ENCODE data around the gene SLC27A2. TPM values are rescaled to one million over a fixed set of nuclear protein-coding genes. Genes with fewer than 3 reads are reported as not detected.
"Not testable (repeated sequence)": the region's sequence is repeated elsewhere in the genome, so short reads cannot be mapped to it uniquely, and the experiment has no call there.

SLC27A2 gene
- polyA plus RNA-seq (2013, experiment 1 of 2), result 2.2 TPM
- 2.0 TPM for polyA plus RNA-seq (2013, experiment 2 of 2)

DNA sequence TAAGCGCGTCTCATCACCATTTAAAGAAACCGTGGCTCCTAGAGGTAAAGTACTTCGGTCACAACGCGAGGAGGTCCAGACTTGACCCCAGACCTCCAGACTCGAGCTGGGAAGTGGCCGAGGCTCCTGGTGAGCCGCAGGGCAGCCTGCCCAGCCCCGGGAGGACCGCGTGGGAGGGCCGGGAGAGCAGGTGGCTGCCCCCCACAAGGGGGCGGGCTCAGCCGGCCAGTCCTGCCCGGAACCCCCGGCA, at the start of gene SLC27A2:
TSS of gene SLC27A2 (plus strand) at position 228 of the 250 bp plus-strand sequence. CDS start 232 bp downstream, outside the sequence.
- H4K8ac ChIP-seq (ENCODE audit: low read depth, low read length), result peak within 1 kb of the TSS; percentile 66
- peaks cover 5 to 56% (median 28%) of the 10 kb centered on the region in 3 experiments for H3K27me3 ChIP-seq (ENCODE audit: control insufficient read depth in 3 of 3, insufficient read depth in 3 of 3, low read depth in 1 of 3, low read length in 3 of 3)
- no peak within 1 kb of the TSS for H3K4ac ChIP-seq (ENCODE audit: low read length)
- H3K14ac ChIP-seq (ENCODE audit: low read length), result peak within 1 kb of the TSS; percentile 60
- no CpG with 5 or more reads among the region's 17 CpGs for WGBS, 2 donors (ENCODE audit: extremely low coverage in 2 of 2, insufficient read length in 2 of 2, insufficient replicate concordance in 1 of 2)
- H3K27ac ChIP-seq (replicated peaks; ENCODE audit: low read length), result no peak within 1 kb of the TSS
- peak within 1 kb of the TSS; percentile 96 for H2BK12ac ChIP-seq (ENCODE audit: low read length)
- H3K9me3 ChIP-seq (replicated peaks in 1 of 2; ENCODE audit: control insufficient read depth in 2 of 2, insufficient read depth in 1 of 2, low read depth in 1 of 2, low read length in 2 of 2), result no peaks in the 10 kb centered on the region
- H3K36me3 ChIP-seq (replicated peaks in 1 of 2; ENCODE audit: control insufficient read depth in 2 of 2, insufficient read depth in 2 of 2, low read length in 2 of 2), result no peaks in the 10 kb centered on the region
- H3K9ac ChIP-seq (ENCODE audit: low read depth, low read length, poor library complexity), result peak within 1 kb of the TSS; percentile 75
- H3K18ac ChIP-seq (ENCODE audit: low read length), result peak within 1 kb of the TSS; percentile 93
- H2BK5ac ChIP-seq (ENCODE audit: low read length), result no peak within 1 kb of the TSS
- DNase-seq (ENCODE audit: low spot score), result no peak
- H3K23ac ChIP-seq (ENCODE audit: low read depth, low read length, poor library complexity), result peak within 1 kb of the TSS; percentile 86
- H2BK15ac ChIP-seq (ENCODE audit: low read length), result peak within 1 kb of the TSS; percentile 84
- peak within 1 kb of the TSS; percentile 50 to 78 for H3K4me3 ChIP-seq (ENCODE audit: low read length in 2 of 2)
- H2BK120ac ChIP-seq (ENCODE audit: low read depth, low read length), result no peak within 1 kb of the TSS
- peak within 1 kb of the TSS; percentile 98 for H2AFZ ChIP-seq (ENCODE audit: low read length)
- peaks cover 1% of the 10 kb centered on the region for H3K79me1 ChIP-seq (ENCODE audit: low read depth, low read length)
- no peak within 1 kb of the TSS for H2AK5ac ChIP-seq (ENCODE audit: low read depth, low read length)
- peaks cover 3 to 6% of the 10 kb centered on the region in 2 donors for H3K4me1 ChIP-seq (ENCODE audit: control insufficient read depth in 2 of 2, insufficient read depth in 1 of 2, low read depth in 1 of 2, low read length in 2 of 2)
- no peak within 1 kb of the TSS for H4K91ac ChIP-seq (ENCODE audit: low read depth, low read length, poor library complexity)
- H3K4me2 ChIP-seq (ENCODE audit: insufficient read depth, low read length, poor library complexity, severe bottlenecking), result peak within 1 kb of the TSS; percentile 100

DNA sequence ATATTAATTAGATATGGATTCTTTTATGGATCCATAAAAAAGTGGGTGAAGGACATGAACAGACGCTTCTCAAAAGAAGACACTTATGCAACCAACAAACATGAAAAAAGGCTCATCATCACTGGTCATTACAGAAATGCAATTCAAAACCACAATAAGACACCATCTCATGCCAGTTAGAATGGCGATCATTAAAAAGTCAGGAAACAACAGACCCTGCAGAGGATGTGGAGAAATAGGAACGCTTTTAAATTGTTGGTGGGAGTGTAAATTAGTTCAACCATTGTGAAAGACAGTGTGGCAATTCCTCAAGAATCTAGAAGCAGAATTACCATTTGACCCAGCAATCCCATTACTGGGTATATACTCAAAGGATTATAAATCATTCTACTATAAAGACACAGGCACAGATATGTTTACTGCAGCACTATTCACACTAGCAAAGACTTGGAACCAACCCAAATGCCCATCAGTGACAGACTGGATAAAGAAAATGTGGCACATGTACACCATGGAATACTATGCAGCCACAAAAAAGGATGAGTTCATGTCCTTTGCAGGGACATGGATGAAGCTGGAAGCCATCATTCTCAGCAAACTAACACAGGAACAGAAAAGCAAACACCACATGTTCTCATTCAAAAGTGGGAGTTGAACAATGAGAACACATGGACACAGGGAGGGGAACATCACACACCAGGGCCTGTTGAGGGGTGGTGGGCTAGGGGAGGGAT, 49.6 kb upstream of the SLC27A2 start:
- WGBS, 2 donors (ENCODE audit: extremely low coverage in 2 of 2, insufficient read length in 2 of 2, insufficient replicate concordance in 1 of 2), result no CpG with 5 or more reads among the region's 3 CpGs
- not testable (repeated sequence) for H2BK120ac ChIP-seq (ENCODE audit: low read depth, low read length); H3K4ac ChIP-seq (ENCODE audit: low read length); H4K91ac ChIP-seq (ENCODE audit: low read depth, low read length, poor library complexity); H3K36me3 ChIP-seq (replicated peaks in 1 of 2; ENCODE audit: control insufficient read depth in 2 of 2, insufficient read depth in 2 of 2, low read length in 2 of 2); H2AFZ ChIP-seq (ENCODE audit: low read length); H3K18ac ChIP-seq (ENCODE audit: low read length); H3K27me3 ChIP-seq (ENCODE audit: control insufficient read depth in 3 of 3, insufficient read depth in 3 of 3, low read depth in 1 of 3, low read length in 3 of 3); H3K14ac ChIP-seq (ENCODE audit: low read length); H2AK5ac ChIP-seq (ENCODE audit: low read depth, low read length); H3K23ac ChIP-seq (ENCODE audit: low read depth, low read length, poor library complexity); H3K79me1 ChIP-seq (ENCODE audit: low read depth, low read length); H3K4me2 ChIP-seq (ENCODE audit: insufficient read depth, low read length, poor library complexity, severe bottlenecking); H3K27ac ChIP-seq (replicated peaks; ENCODE audit: low read length); H3K4me3 ChIP-seq (ENCODE audit: low read length in 2 of 2); H3K9me3 ChIP-seq (replicated peaks in 1 of 2; ENCODE audit: control insufficient read depth in 2 of 2, insufficient read depth in 1 of 2, low read depth in 1 of 2, low read length in 2 of 2); DNase-seq (ENCODE audit: low spot score); H3K9ac ChIP-seq (ENCODE audit: low read depth, low read length, poor library complexity); H3K4me1 ChIP-seq (ENCODE audit: control insufficient read depth in 2 of 2, insufficient read depth in 1 of 2, low read depth in 1 of 2, low read length in 2 of 2); H2BK15ac ChIP-seq (ENCODE audit: low read length); H2BK12ac ChIP-seq (ENCODE audit: low read length); H4K8ac ChIP-seq (ENCODE audit: low read depth, low read length); H2BK5ac ChIP-seq (ENCODE audit: low read length)

DNA sequence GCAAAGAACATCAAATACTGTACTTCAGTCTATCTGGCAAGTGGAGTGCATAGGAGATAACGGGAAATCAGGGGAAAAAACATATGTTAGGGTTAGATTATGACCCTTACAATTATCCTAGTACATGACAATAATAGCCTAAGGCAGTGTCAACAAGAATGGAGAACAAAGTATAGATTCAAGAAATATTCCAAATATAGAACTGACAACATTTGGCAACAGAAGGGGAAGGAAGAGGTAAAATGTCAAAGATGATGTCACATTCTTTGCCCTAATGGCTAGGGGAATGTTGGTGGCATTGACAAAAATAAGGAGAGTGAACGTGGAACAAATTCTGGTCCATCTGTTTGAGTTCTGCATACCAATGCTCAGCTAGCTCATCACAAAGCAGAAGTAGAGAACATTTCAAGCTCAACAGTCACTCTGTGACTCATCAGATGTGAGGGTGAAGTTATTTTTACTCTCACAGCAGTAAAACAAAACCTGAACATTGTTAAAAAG, 47.4 kb upstream of the SLC27A2 start:
- no peaks in the 10 kb centered on the region for H3K27me3 ChIP-seq (ENCODE audit: control insufficient read depth in 3 of 3, insufficient read depth in 3 of 3, low read depth in 1 of 3, low read length in 3 of 3)
- H2AK5ac ChIP-seq (ENCODE audit: low read depth, low read length), result no peak overlapping the region
- WGBS, 2 donors (ENCODE audit: extremely low coverage in 2 of 2, insufficient read length in 2 of 2, insufficient replicate concordance in 1 of 2), result no CpG with 5 or more reads among the region's 2 CpGs
- H4K8ac ChIP-seq (ENCODE audit: low read depth, low read length), result no peak overlapping the region
- no peaks in the 10 kb centered on the region for H3K79me1 ChIP-seq (ENCODE audit: low read depth, low read length)
- no peak overlapping the region for H3K14ac ChIP-seq (ENCODE audit: low read length)
- no peak overlapping the region for H2BK12ac ChIP-seq (ENCODE audit: low read length)
- no peak overlapping the region for H2BK15ac ChIP-seq (ENCODE audit: low read length)
- no peak overlapping the region for H2AFZ ChIP-seq (ENCODE audit: low read length)
- no peak overlapping the region for H3K4ac ChIP-seq (ENCODE audit: low read length)
- H2BK120ac ChIP-seq (ENCODE audit: low read depth, low read length), result no peak overlapping the region
- H3K27ac ChIP-seq (replicated peaks; ENCODE audit: low read length), result no peak overlapping the region
- H3K9ac ChIP-seq (ENCODE audit: low read depth, low read length, poor library complexity), result no peak overlapping the region
- H3K18ac ChIP-seq (ENCODE audit: low read length), result no peak overlapping the region
- H2BK5ac ChIP-seq (ENCODE audit: low read length), result no peak overlapping the region
- no peaks in the 10 kb centered on the region for H3K4me1 ChIP-seq (ENCODE audit: control insufficient read depth in 2 of 2, insufficient read depth in 1 of 2, low read depth in 1 of 2, low read length in 2 of 2)
- H3K9me3 ChIP-seq (replicated peaks in 1 of 2; ENCODE audit: control insufficient read depth in 2 of 2, insufficient read depth in 1 of 2, low read depth in 1 of 2, low read length in 2 of 2), result no peaks in the 10 kb centered on the region
- no peak overlapping the region for H3K4me3 ChIP-seq (ENCODE audit: low read length in 2 of 2)
- H3K23ac ChIP-seq (ENCODE audit: low read depth, low read length, poor library complexity), result no peak overlapping the region
- H3K4me2 ChIP-seq (ENCODE audit: insufficient read depth, low read length, poor library complexity, severe bottlenecking), result no peak overlapping the region
- no peak for DNase-seq (ENCODE audit: low spot score)
- no peak overlapping the region for H4K91ac ChIP-seq (ENCODE audit: low read depth, low read length, poor library complexity)
- H3K36me3 ChIP-seq (replicated peaks in 1 of 2; ENCODE audit: control insufficient read depth in 2 of 2, insufficient read depth in 2 of 2, low read length in 2 of 2), result no peaks in the 10 kb centered on the region

DNA sequence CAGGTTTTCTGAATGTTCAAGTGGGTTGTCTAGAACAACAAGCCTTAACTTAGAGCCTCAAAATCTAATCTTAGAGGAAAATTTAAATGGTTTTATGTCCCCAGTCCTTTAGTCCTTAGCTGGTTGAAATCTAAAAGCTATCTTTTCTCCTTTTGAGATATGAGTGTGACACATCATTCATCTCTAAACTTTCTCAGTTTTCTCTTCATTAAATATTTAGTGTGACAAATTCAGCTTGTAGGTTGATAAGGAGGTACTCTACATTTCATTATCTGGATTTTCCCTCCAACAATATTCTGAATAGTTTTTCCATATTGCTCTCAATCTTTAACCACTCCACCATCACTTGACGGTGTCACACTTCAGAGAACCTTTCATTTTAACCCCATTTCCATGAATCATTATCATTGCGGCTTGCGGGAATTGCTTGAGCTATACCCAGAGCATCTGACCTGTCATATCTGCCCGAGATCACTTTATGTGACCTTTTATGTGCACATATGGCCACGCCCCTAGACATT, 46.9 kb upstream of the SLC27A2 start:
- Histone ChIP-seq H3K18ac (ENCODE audit: low read length) (no peak overlapping the region), H2BK5ac (ENCODE audit: low read length) (no peak overlapping the region), H2BK120ac (ENCODE audit: low read depth, low read length) (no peak overlapping the region), H3K4me2 (ENCODE audit: insufficient read depth, low read length, poor library complexity, severe bottlenecking) (no peak overlapping the region), H3K27ac (replicated peaks; ENCODE audit: low read length) (no peak overlapping the region), H4K91ac (ENCODE audit: low read depth, low read length, poor library complexity) (no peak overlapping the region), H2BK12ac (ENCODE audit: low read length) (no peak overlapping the region), H3K36me3 (replicated peaks in 1 of 2; ENCODE audit: control insufficient read depth in 2 of 2, insufficient read depth in 2 of 2, low read length in 2 of 2) (no peaks in the 10 kb centered on the region), H3K27me3 (ENCODE audit: control insufficient read depth in 3 of 3, insufficient read depth in 3 of 3, low read depth in 1 of 3, low read length in 3 of 3) (no peaks in the 10 kb centered on the region), H3K4me3 (ENCODE audit: low read length in 2 of 2) (no peak overlapping the region), H3K4ac (ENCODE audit: low read length) (no peak overlapping the region), H3K23ac (ENCODE audit: low read depth, low read length, poor library complexity) (no peak overlapping the region), H2AFZ (ENCODE audit: low read length) (no peak overlapping the region), H4K8ac (ENCODE audit: low read depth, low read length) (no peak overlapping the region), H2AK5ac (ENCODE audit: low read depth, low read length) (no peak overlapping the region), H3K79me1 (ENCODE audit: low read depth, low read length) (no peaks in the 10 kb centered on the region), H3K4me1 (ENCODE audit: control insufficient read depth in 2 of 2, insufficient read depth in 1 of 2, low read depth in 1 of 2, low read length in 2 of 2) (no peaks in the 10 kb centered on the region), H2BK15ac (ENCODE audit: low read length) (no peak overlapping the region), H3K9ac (ENCODE audit: low read depth, low read length, poor library complexity) (no peak overlapping the region), H3K14ac (ENCODE audit: low read length) (no peak overlapping the region), H3K9me3 (replicated peaks in 1 of 2; ENCODE audit: control insufficient read depth in 2 of 2, insufficient read depth in 1 of 2, low read depth in 1 of 2, low read length in 2 of 2) (no peaks in the 10 kb centered on the region)
- DNase-seq (ENCODE audit: low spot score), result no peak
- no CpG with 5 or more reads among the region's 5 CpGs for WGBS, 2 donors (ENCODE audit: extremely low coverage in 2 of 2, insufficient read length in 2 of 2, insufficient replicate concordance in 1 of 2)

All from neuronal stem cell (in vitro differentiated cells).